Measurements from ENCODE around the gene TFAP2E.

Gene TFAP2E

DNA sequence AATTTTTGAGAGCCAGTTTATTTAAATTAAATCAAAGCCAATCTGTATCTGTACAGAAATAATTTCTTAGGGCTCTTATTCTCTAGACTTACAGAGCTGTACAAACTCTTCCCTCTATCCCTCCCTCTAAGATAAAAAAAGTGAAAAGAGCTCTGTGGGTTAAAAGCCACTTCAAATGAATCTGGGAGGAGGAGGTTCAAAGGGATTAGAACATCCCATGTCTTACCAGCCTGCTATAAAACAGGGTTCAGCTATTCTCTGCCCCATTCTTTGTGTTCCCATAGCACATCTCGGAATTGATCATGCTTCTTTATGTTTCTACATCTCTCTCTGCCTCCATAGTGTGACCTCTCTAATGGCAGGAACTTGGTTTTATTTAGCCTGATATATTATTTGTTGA, 35.3 kb upstream of the TFAP2E start:
- Histone ChIP-seq H3K27ac (ENCODE audit: insufficient read depth, low read length, poor library complexity, severe bottlenecking) (peak overlapping the region; percentile 57), H3K36me3 (ENCODE audit: control insufficient read depth, insufficient read depth, low read length) (no peaks in the 10 kb centered on the region), H3K4me3 (ENCODE audit: insufficient read depth, low read depth, low read length, poor library complexity, severe bottlenecking) (no peak overlapping the region), H3K9me3 (ENCODE audit: control insufficient read depth, low read length) (no peaks in the 10 kb centered on the region), H3K4me1 (ENCODE audit: control insufficient read depth, insufficient read depth, low read length, poor library complexity, severe bottlenecking) (peaks cover 21% of the 10 kb centered on the region), H3K27me3 (replicated peaks; ENCODE audit: control insufficient read depth, insufficient read depth, low read length, poor library complexity, severe bottlenecking) (no peaks in the 10 kb centered on the region)
- no peak for DNase-seq

GRCh38 chr1:35539073-35539823, 33.9 kb upstream of the TFAP2E start:
- Histone ChIP-seq H3K27ac (ENCODE audit: insufficient read depth, low read length, poor library complexity, severe bottlenecking) (peak overlapping the region; percentile 57), H3K9me3 (ENCODE audit: control insufficient read depth, low read length) (no peaks in the 10 kb centered on the region), H3K4me3 (ENCODE audit: insufficient read depth, low read depth, low read length, poor library complexity, severe bottlenecking) (no peak overlapping the region), H3K27me3 (replicated peaks; ENCODE audit: control insufficient read depth, insufficient read depth, low read length, poor library complexity, severe bottlenecking) (no peaks in the 10 kb centered on the region), H3K4me1 (ENCODE audit: control insufficient read depth, insufficient read depth, low read length, poor library complexity, severe bottlenecking) (peaks cover 21% of the 10 kb centered on the region), H3K36me3 (ENCODE audit: control insufficient read depth, insufficient read depth, low read length) (no peaks in the 10 kb centered on the region)
- DNase-seq: peak in 1 of 3 donors; percentile 13

- no peaks in the 10 kb centered on the region for H3K9me3 ChIP-seq (ENCODE audit: control insufficient read depth, low read length)
- H3K27me3 ChIP-seq (replicated peaks; ENCODE audit: control insufficient read depth, insufficient read depth, low read length, poor library complexity, severe bottlenecking): no peaks in the 10 kb centered on the region
- H3K36me3 ChIP-seq (ENCODE audit: control insufficient read depth, insufficient read depth, low read length): no peaks in the 10 kb centered on the region
- no peak for DNase-seq
- no peak overlapping the region for H3K4me3 ChIP-seq (ENCODE audit: insufficient read depth, low read depth, low read length, poor library complexity, severe bottlenecking)
- peak overlapping the region; percentile 57 for H3K27ac ChIP-seq (ENCODE audit: insufficient read depth, low read length, poor library complexity, severe bottlenecking)
- peaks cover 23% of the 10 kb centered on the region for H3K4me1 ChIP-seq (ENCODE audit: control insufficient read depth, insufficient read depth, low read length, poor library complexity, severe bottlenecking)
These were observed 33.3 kb upstream of the TFAP2E start for GRCh38 chr1:35539824-35540261.

DNA sequence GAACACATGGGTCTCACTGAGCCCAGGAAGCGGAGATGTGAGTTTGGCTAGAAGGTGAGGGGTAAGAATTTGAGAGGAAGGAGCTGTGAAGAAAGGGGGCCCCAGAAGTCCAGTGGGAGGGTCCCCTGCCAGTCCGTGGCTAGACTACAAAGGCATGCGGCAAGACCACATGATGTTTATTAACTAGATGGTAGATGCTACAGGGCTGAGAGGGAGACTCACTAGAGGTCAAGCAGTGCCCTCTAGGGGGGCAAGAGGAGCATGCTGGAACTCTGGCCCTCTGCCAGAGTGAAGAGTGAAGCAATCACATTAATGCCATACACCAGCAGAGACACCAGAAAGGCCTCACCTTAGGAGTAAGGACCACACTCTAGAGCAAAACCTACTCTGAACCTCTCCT, 28.1 kb upstream of the TFAP2E start:
- no peak overlapping the region for H3K27ac ChIP-seq (ENCODE audit: insufficient read depth, low read length, poor library complexity, severe bottlenecking)
- no peaks in the 10 kb centered on the region for H3K36me3 ChIP-seq (ENCODE audit: control insufficient read depth, insufficient read depth, low read length)
- H3K4me3 ChIP-seq (ENCODE audit: insufficient read depth, low read depth, low read length, poor library complexity, severe bottlenecking): no peak overlapping the region
- H3K4me1 ChIP-seq (ENCODE audit: control insufficient read depth, insufficient read depth, low read length, poor library complexity, severe bottlenecking): peaks cover 3% of the 10 kb centered on the region
- DNase-seq: peak; percentile 23 to 36 (median 36)
- H3K27me3 ChIP-seq (replicated peaks; ENCODE audit: control insufficient read depth, insufficient read depth, low read length, poor library complexity, severe bottlenecking): no peaks in the 10 kb centered on the region
- no peaks in the 10 kb centered on the region for H3K9me3 ChIP-seq (ENCODE audit: control insufficient read depth, low read length)

DNA sequence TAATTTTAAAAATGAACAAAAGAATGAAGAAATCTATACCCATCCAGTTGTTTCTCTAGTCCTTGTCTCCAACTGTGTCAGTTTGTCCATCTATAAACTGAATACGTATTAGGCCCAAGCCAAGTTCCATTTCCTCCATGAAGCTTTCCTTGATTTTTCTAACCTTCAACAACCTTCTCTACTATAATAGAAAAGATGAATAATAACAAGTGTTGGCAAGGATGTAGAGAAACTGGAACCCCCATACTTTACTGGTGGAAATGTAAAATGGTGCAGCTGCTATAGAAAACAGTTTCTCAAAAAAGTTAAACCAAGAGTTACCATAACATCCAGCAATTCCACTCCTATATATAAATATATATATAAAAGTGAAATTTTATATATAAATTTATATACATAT, 26.5 kb upstream of the TFAP2E start:
- Histone ChIP-seq H3K36me3 (ENCODE audit: control insufficient read depth, insufficient read depth, low read length) (no peaks in the 10 kb centered on the region), H3K4me1 (ENCODE audit: control insufficient read depth, insufficient read depth, low read length, poor library complexity, severe bottlenecking) (peaks cover 3% of the 10 kb centered on the region), H3K9me3 (ENCODE audit: control insufficient read depth, low read length) (no peaks in the 10 kb centered on the region), H3K27ac (ENCODE audit: insufficient read depth, low read length, poor library complexity, severe bottlenecking) (no peak overlapping the region), H3K27me3 (replicated peaks; ENCODE audit: control insufficient read depth, insufficient read depth, low read length, poor library complexity, severe bottlenecking) (no peaks in the 10 kb centered on the region), H3K4me3 (ENCODE audit: insufficient read depth, low read depth, low read length, poor library complexity, severe bottlenecking) (no peak overlapping the region)
- DNase-seq: no peak

DNA sequence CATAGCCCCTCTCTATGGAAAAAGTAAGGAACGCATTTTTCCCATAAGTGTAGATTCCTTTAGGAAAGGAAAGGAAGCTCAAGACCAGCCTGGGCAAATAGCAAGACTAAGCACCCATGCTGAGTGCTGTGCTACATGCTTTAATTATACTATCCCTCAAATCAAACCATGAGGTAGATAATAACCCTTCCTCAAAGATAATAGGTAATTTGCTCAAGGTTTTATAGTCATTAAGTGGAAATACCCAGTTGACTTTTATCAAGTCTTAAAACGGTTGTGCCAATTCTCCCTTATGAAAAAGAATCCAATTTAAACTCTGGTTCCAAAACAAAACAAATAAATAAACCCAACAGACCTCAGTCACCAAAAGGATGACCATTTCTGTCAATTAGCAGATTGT, 19.3 kb upstream of the TFAP2E start:
- DNase-seq: no peak
- Histone ChIP-seq H3K9me3 (ENCODE audit: control insufficient read depth, low read length) (no peaks in the 10 kb centered on the region), H3K27ac (ENCODE audit: insufficient read depth, low read length, poor library complexity, severe bottlenecking) (no peak overlapping the region), H3K4me1 (ENCODE audit: control insufficient read depth, insufficient read depth, low read length, poor library complexity, severe bottlenecking) (peaks cover 16% of the 10 kb centered on the region), H3K36me3 (ENCODE audit: control insufficient read depth, insufficient read depth, low read length) (peaks cover 18% of the 10 kb centered on the region), H3K4me3 (ENCODE audit: insufficient read depth, low read depth, low read length, poor library complexity, severe bottlenecking) (no peak overlapping the region), H3K27me3 (replicated peaks; ENCODE audit: control insufficient read depth, insufficient read depth, low read length, poor library complexity, severe bottlenecking) (no peaks in the 10 kb centered on the region)

- Histone ChIP-seq H3K4me1 (ENCODE audit: control insufficient read depth, insufficient read depth, low read length, poor library complexity, severe bottlenecking) (peaks cover 23% of the 10 kb centered on the region), H3K27ac (ENCODE audit: insufficient read depth, low read length, poor library complexity, severe bottlenecking) (no peak overlapping the region), H3K4me3 (ENCODE audit: insufficient read depth, low read depth, low read length, poor library complexity, severe bottlenecking) (no peak overlapping the region)
These were observed 18.6 kb upstream of the TFAP2E start for GRCh38 chr1:35554266-35555211.

DNA sequence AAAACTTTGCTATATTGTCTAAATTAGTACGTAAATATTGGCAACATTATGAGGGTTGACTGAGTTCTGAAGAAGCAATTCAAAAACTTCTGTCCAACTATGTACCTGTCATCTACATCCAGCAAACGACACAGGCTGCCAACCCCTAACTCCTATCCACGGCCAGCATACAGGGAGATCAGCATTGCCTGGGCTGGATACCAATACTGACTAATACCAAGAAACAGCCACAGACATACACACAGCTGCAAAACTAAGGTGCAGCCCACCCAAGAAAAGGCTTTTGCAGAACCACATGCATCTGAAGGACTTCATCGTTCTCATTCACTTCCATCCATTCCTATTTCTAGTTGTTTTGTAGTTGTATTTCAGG, 17.9 kb upstream of the TFAP2E start:
- no peak for DNase-seq
- no peak overlapping the region for H3K4me3 ChIP-seq (ENCODE audit: insufficient read depth, low read depth, low read length, poor library complexity, severe bottlenecking)
- H3K27ac ChIP-seq (ENCODE audit: insufficient read depth, low read length, poor library complexity, severe bottlenecking): no peak overlapping the region

More at GRCh38 chr1:35554266-35555211, 18.6 kb upstream of the TFAP2E start:
- H3K9me3 ChIP-seq (ENCODE audit: control insufficient read depth, low read length): no peaks in the 10 kb centered on the region
- no peak for DNase-seq
- peaks cover 18% of the 10 kb centered on the region for H3K36me3 ChIP-seq (ENCODE audit: control insufficient read depth, insufficient read depth, low read length)
- H3K27me3 ChIP-seq (replicated peaks; ENCODE audit: control insufficient read depth, insufficient read depth, low read length, poor library complexity, severe bottlenecking): no peaks in the 10 kb centered on the region

DNA sequence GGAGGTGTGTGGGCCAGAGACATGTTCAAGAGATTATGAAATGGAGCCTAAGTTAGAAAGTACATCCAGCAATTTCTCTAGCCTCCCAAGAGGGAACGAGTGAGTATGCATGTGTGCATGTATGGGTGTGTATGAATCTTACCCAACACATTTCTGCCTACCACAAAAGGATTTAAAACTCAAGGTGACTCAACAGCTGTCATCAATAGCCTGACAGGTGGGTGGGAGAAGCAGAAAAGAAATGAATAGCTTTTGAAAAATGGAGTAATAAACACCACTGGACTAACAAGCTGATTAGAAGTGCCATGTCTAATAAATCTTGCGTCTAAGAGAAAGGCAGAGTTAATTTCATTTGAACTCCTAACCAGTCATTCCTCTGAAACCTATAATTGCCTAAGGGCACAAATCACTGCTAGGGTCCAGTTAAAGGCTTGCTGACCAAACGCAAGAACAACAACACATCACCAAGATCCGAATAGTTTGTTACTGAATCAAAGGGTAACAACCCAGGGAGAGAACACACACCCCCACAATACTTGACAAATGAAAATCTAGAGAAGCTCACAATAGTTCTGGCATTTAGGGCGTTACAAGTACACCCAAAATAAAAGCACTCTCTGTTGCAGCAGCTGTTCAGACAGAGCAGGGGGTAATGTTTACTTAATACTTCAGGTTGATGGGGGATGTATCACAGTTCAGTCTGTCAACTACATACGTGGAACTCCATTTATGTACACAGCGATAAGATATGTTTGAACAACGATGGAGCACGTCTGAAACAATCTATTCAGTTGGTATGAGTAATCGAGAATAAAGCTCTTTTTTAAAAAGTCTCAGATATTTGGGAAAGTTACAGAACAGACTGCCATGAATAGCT, 17.3 kb upstream of the TFAP2E start:
- H3K9me3 ChIP-seq (ENCODE audit: control insufficient read depth, low read length): no peaks in the 10 kb centered on the region
- H3K4me1 ChIP-seq (ENCODE audit: control insufficient read depth, insufficient read depth, low read length, poor library complexity, severe bottlenecking): peaks cover 25% of the 10 kb centered on the region
- H3K27ac ChIP-seq (ENCODE audit: insufficient read depth, low read length, poor library complexity, severe bottlenecking): no peak overlapping the region
- H3K27me3 ChIP-seq (replicated peaks; ENCODE audit: control insufficient read depth, insufficient read depth, low read length, poor library complexity, severe bottlenecking): no peaks in the 10 kb centered on the region
- H3K36me3 ChIP-seq (ENCODE audit: control insufficient read depth, insufficient read depth, low read length): peaks cover 18% of the 10 kb centered on the region
- DNase-seq: no peak
- no peak overlapping the region for H3K4me3 ChIP-seq (ENCODE audit: insufficient read depth, low read depth, low read length, poor library complexity, severe bottlenecking)

More for the DNA sequence above, 17.9 kb upstream of the TFAP2E start:
- H3K4me1 ChIP-seq (ENCODE audit: control insufficient read depth, insufficient read depth, low read length, poor library complexity, severe bottlenecking): peaks cover 25% of the 10 kb centered on the region
- H3K9me3 ChIP-seq (ENCODE audit: control insufficient read depth, low read length): no peaks in the 10 kb centered on the region
- H3K27me3 ChIP-seq (replicated peaks; ENCODE audit: control insufficient read depth, insufficient read depth, low read length, poor library complexity, severe bottlenecking): no peaks in the 10 kb centered on the region
- H3K36me3 ChIP-seq (ENCODE audit: control insufficient read depth, insufficient read depth, low read length): peaks cover 18% of the 10 kb centered on the region

Data from effector memory CD4-positive, alpha-beta T cell (primary cell).